Endothelial cell of umbilical vein (primary cell): ENCODE measurements around the gene PARP1.

ENCODE experiments used
- CTCF ChIP-seq, 2 donors: IDR thresholded peaks; 1 replicate in 1 of 2; 2 replicates in 1 of 2; pipeline ENCODE4 v1.5.1; 2011; ENCODE audit warnings: low read length in 2 of 2, mild to moderate bottlenecking in 2 of 2, moderate library complexity in 2 of 2, control low read depth in 1 of 2, inconsistent platforms in 1 of 2, low read depth in 1 of 2; ENCODE audit not compliant: insufficient read depth in 1 of 2; ENCODE audit errors: extremely low read depth in 1 of 2
- EZH2 ChIP-seq: IDR thresholded peaks from 2 replicates; pipeline ENCODE4 v1.6.1; 2012; ENCODE audit warnings: borderline replicate concordance, low read depth, mild to moderate bottlenecking, moderate library complexity, low read length, inconsistent platforms; ENCODE audit not compliant: severe bottlenecking
- POLR2A ChIP-seq: IDR thresholded peaks from 2 replicates; pipeline ENCODE4 v1.6.1; 2012; ENCODE audit warnings: low read depth, mild to moderate bottlenecking, control low read depth, low read length
- POLR2AphosphoS5 ChIP-seq: IDR thresholded peaks from 2 replicates; pipeline ENCODE4 v1.6.1; 2012; ENCODE audit warnings: low read depth, mild to moderate bottlenecking, control low read depth, low read length, moderate library complexity; ENCODE audit not compliant: insufficient read depth

GRCh38 chr1:226400519-226401354, 7.2 kb downstream of the PARP1 start:
- TF ChIP-seq POLR2A (no peak), CTCF (IDR thresholded peaks at IDR 0.05; ENCODE audit: extremely low read depth in 1 of 2, insufficient read depth in 1 of 2, low read depth in 1 of 2, low read length in 2 of 2) (no peak), EZH2 (no peak), POLR2AphosphoS5 (no peak)
